Immature natural killer cell (primary cell): ENCODE results near the gene CUBN. TPM values are rescaled to one million over a fixed set of nuclear protein-coding genes. Genes with fewer than 3 reads are reported as not detected.
A peak's percentile ranks its signal among the peaks of the same experiment; 100 is the strongest.

Experiments
- DNase-seq, 3 donors: peaks; one replicate each; pipeline ENCODE4 v3.0.0; 2022; ENCODE audit warnings: mixed read lengths in 1 of 3
- H3K27ac Mint-ChIP-seq, 6 donors: one replicate each; pipeline ENCODE4 v1.8.0; 2020; ENCODE audit warnings: mixed read lengths in 6 of 6, mild to moderate bottlenecking in 5 of 6, inconsistent platforms in 4 of 6, moderate library complexity in 3 of 6
- H3K27me3 Mint-ChIP-seq, 3 donors: one replicate each; pipeline ENCODE4 v1.8.0; 2020 to 2021; ENCODE audit warnings: low read depth in 3 of 3, mild to moderate bottlenecking in 3 of 3, mixed read lengths in 3 of 3, moderate library complexity in 3 of 3, inconsistent platforms in 1 of 3
- H3K36me3 Mint-ChIP-seq, 3 donors: one replicate each; pipeline ENCODE4 v1.8.0; 2020; ENCODE audit warnings: mixed read lengths in 3 of 3, inconsistent platforms in 2 of 3, mild to moderate bottlenecking in 2 of 3
- H3K4me1 Mint-ChIP-seq, 2 donors: one replicate each; pipeline ENCODE4 v1.8.0; 2020; ENCODE audit warnings: inconsistent platforms in 2 of 2, mild to moderate bottlenecking in 2 of 2, mixed read lengths in 2 of 2, moderate library complexity in 1 of 2
- H3K4me3 Mint-ChIP-seq, 5 donors: one replicate each; pipeline ENCODE4 v1.8.0; 2020; ENCODE audit warnings: mild to moderate bottlenecking in 5 of 5, mixed read lengths in 5 of 5, inconsistent platforms in 3 of 5, moderate library complexity in 3 of 5
- H3K9me3 Mint-ChIP-seq, 6 donors: one replicate each; pipeline ENCODE4 v1.8.0; 2020; ENCODE audit warnings: mild to moderate bottlenecking in 6 of 6, mixed read lengths in 6 of 6, inconsistent platforms in 4 of 6, moderate library complexity in 3 of 6
- polyA plus RNA-seq, 3 donors: library from polyadenylated mRNA; unstranded; fragments of 300-500 nt; fragmentation: Illumina TruSeq; gene quantifications; one replicate each; pipeline ENCODE4 v1.2.3, GENCODE V29; 2021

Gene CUBN
- polyA plus RNA-seq, 3 donors from 2014 or later: 0.16 to 1.2 TPM; not detected in 1

DNA sequence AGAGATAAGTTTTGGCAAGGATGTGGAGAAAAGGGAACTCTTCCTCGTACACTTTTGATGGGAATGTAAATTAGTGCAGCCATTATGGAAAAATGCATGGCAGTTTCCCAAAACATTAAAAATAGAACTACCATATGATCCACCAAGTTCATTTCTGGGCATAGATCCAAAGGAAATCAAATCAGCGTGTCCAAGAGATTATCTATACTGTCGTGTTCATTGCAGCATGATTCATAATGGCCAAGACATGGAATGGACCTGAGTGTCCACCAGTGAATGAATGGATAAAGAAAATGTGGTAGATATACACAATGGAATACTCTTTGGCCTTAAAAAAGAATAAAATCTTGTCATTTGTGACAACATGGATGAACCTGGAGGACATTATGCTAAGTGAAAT is 242.0 kb downstream of the CUBN start:
- DNase-seq: no peak
- peaks cover 0 to 6% (median 0%) of the 10 kb centered on the region in 3 donors for H3K36me3 Mint-ChIP-seq
- no peak overlapping the region for H3K27ac Mint-ChIP-seq
- peaks cover 1 to 7% (median 4%) of the 10 kb centered on the region in 3 donors for H3K27me3 Mint-ChIP-seq
- no peaks in the 10 kb centered on the region for H3K9me3 Mint-ChIP-seq
- peaks cover 4 to 11% of the 10 kb centered on the region in 2 donors for H3K4me1 Mint-ChIP-seq
- no peak overlapping the region for H3K4me3 Mint-ChIP-seq

DNA sequence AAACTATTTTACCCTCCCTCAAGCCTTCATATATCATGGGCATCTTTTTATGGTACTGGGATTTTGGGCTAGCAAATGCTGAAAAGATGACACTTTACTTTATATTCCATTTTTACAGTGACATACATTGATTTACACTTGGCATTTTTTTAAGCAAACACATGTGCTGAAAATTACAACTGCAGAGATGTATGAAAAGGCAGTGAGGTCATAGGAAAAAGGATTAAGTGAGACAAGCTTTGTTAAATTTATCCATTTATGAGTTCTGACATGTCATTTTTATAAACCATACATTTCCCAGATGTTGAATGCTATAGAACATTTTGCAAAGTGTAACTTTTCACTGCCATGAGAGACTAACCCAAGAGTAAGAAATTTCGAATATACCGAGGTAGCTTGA is 243.6 kb downstream of the CUBN start:
- H3K4me3 Mint-ChIP-seq: no peak overlapping the region

DNA sequence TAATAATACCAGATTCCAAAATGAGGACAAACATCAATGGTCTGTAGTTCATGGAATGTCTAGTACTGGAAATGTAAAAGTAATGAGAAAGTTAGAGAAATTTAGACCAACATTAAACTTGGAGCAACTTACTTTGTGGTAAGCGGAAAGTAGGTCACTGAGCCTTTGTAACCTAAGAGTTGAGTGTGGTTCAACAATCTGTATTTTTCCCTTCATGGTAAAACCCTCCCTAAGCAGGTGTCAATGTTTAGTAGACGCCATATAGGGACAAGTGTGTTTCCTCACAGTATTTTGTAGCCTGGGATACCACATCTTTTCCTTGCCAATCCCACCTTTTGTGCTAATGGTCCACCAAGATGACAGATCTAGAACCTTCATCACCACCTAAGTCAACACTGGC is 245.1 kb downstream of the CUBN start:
- Mint-ChIP-seq H3K36me3 (peaks cover 0 to 6% (median 0%) of the 10 kb centered on the region in 3 donors), H3K27me3 (peaks cover 0 to 8% (median 1%) of the 10 kb centered on the region in 3 donors), H3K27ac (no peak overlapping the region), H3K9me3 (no peaks in the 10 kb centered on the region), H3K4me3 (no peak overlapping the region), H3K4me1 (no peaks in the 10 kb centered on the region)
- no peak for DNase-seq

More for the DNA sequence above, 243.6 kb downstream of the CUBN start:
- H3K4me1 Mint-ChIP-seq: peaks cover 0 to 3% of the 10 kb centered on the region in 2 donors
- peaks cover 1 to 8% (median 4%) of the 10 kb centered on the region in 3 donors for H3K27me3 Mint-ChIP-seq
- H3K36me3 Mint-ChIP-seq: peaks cover 0 to 6% (median 0%) of the 10 kb centered on the region in 3 donors
- H3K9me3 Mint-ChIP-seq: no peaks in the 10 kb centered on the region
- DNase-seq: no peak
- no peak overlapping the region for H3K27ac Mint-ChIP-seq

DNA sequence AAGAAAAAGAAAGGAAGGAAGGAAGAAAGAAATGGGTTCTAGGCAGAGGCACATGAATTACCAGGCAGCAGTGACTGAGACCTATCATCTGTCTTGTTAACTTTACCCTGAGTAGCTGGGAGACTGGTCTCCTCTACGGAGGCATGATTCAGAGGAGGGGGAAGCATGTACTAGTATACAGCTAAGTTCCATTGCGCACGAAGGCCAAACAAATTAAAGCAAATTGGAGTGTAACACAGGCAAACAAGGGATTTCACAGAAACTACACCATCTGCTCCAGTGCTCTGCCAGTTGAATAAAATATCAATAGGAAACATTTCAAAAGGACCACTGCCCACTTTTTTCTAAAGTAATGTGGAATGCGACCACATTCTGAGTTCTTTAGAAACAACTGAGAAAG is 246.5 kb downstream of the CUBN start:
- DNase-seq: no peak
- H3K4me3 Mint-ChIP-seq: no peak overlapping the region
- no peaks in the 10 kb centered on the region for H3K9me3 Mint-ChIP-seq
- H3K27me3 Mint-ChIP-seq: peaks cover 0 to 3% (median 1%) of the 10 kb centered on the region in 3 donors
- no peaks in the 10 kb centered on the region for H3K4me1 Mint-ChIP-seq
- no peak overlapping the region for H3K27ac Mint-ChIP-seq
- H3K36me3 Mint-ChIP-seq: peaks cover 0 to 6% (median 0%) of the 10 kb centered on the region in 3 donors

DNA sequence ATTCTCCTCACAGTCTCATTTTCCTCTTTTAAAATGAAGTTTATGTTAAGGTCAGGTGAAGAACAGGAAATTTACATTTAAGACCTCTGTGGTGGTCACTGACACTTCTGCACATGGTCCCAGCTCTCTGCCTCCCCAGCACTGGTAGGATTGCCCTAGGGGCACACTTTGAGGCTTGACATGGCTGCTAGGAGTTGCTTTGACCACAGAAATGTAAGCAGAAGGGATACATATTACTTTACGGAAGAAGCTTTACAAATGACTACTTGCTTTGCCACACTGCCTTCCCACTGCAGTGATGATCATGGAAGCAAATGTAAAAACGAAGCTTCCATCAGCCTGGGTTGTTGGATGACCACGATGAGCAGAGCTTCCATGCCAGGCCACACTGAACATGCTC is 259.3 kb downstream of the CUBN start:
- no peak overlapping the region for H3K27ac Mint-ChIP-seq
- peaks cover 0 to 3% of the 10 kb centered on the region in 2 donors for H3K4me1 Mint-ChIP-seq
- H3K4me3 Mint-ChIP-seq: no peak overlapping the region
- peaks cover 0 to 2% (median 1%) of the 10 kb centered on the region in 3 donors for H3K27me3 Mint-ChIP-seq
- H3K36me3 Mint-ChIP-seq: peaks cover 10 to 15% (median 11%) of the 10 kb centered on the region in 3 donors
- DNase-seq: no peak
- H3K9me3 Mint-ChIP-seq: no peaks in the 10 kb centered on the region

DNA sequence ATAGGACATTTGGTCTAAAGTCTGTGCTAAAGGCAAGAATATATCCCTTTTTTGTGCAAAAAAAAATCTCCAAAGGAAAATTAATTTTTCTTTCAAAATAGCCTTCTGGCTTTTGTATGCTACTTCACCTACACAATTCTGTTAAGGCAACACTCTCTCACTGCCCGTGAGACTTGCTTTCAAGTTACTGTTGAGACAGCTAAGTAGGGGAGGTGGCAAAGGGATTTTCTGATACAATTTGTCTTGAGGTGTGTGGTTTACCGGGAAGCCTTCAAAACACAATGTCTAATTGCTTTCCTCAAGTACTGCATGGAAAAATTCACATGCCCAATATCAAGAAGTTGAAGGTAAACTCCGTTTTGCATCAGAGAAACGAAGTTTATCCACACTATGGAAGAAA is 261.6 kb downstream of the CUBN start:
- H3K27ac Mint-ChIP-seq: no peak overlapping the region
- H3K4me3 Mint-ChIP-seq: no peak overlapping the region
- peaks cover 0 to 3% of the 10 kb centered on the region in 2 donors for H3K4me1 Mint-ChIP-seq
- no peak for DNase-seq
- H3K27me3 Mint-ChIP-seq: peaks cover 0 to 2% (median 1%) of the 10 kb centered on the region in 3 donors
- H3K36me3 Mint-ChIP-seq: peaks cover 5 to 7% (median 6%) of the 10 kb centered on the region in 3 donors
- H3K9me3 Mint-ChIP-seq: no peaks in the 10 kb centered on the region

DNA sequence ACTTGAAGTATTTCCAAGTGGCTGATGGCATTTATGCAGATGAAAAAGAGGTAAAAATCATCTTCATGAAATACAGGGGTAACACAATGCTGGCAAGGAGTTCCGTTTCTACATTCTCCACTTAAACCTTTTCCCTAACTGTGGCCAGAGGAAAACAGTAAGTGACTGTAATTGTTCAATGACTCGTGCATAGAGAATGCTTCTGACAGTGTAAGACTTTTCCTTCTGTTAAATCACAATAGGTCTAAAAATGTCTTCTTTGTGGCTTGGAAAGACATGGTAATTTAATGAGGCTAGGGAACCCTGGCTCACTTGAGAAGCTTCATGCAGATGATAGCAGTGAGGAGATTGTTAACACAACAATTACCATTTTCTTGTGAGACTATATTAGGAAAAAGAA is 262.1 kb downstream of the CUBN start:
- H3K27ac Mint-ChIP-seq: no peak overlapping the region
- H3K4me3 Mint-ChIP-seq: no peak overlapping the region
- H3K4me1 Mint-ChIP-seq: peaks cover 0 to 3% of the 10 kb centered on the region in 2 donors
- peaks cover 2 to 6% (median 5%) of the 10 kb centered on the region in 3 donors for H3K36me3 Mint-ChIP-seq
- no peaks in the 10 kb centered on the region for H3K9me3 Mint-ChIP-seq
- DNase-seq: no peak
- H3K27me3 Mint-ChIP-seq: peaks cover 0 to 2% (median 1%) of the 10 kb centered on the region in 3 donors

DNA sequence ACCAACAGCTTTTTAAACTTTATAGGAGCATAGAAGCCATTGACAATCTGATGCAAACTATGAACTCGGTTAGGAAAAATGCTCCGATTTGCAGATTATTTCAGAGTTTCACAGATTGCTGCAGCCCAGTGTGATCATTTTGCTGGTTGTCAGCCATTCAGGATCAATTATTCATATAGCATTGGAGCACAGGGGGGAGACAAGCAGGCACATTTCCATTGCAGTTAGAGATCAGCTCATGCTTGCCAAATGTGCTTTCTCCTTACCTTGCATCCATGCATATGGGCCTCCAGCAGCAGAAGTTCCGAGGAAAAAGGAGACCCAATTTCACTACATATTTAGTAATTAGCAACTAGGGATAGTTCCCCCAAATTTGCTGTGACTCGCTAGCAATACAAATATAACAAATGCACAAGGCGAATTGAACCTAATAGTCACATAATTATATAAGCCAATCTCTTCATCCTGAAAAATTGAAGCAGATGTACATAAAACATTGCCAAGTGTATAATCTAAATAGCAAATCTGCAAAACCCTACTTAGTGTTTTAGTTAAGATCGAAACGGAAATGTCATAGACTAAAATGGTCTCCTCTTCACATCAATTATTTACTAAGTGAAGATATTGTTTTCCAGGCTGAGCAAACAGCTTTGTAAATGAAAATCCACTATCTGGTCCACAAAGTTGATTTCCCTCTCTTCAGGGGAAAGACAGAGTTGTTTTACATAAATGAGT is 262.9 kb downstream of the CUBN start:
- peaks cover 0 to 6% (median 5%) of the 10 kb centered on the region in 3 donors for H3K36me3 Mint-ChIP-seq
- DNase-seq: no peak
- H3K27me3 Mint-ChIP-seq: peaks cover 0 to 4% (median 0%) of the 10 kb centered on the region in 3 donors
- H3K4me1 Mint-ChIP-seq: peaks cover 0 to 3% of the 10 kb centered on the region in 2 donors
- H3K27ac Mint-ChIP-seq: no peak overlapping the region
- no peak overlapping the region for H3K4me3 Mint-ChIP-seq
- no peaks in the 10 kb centered on the region for H3K9me3 Mint-ChIP-seq

DNA sequence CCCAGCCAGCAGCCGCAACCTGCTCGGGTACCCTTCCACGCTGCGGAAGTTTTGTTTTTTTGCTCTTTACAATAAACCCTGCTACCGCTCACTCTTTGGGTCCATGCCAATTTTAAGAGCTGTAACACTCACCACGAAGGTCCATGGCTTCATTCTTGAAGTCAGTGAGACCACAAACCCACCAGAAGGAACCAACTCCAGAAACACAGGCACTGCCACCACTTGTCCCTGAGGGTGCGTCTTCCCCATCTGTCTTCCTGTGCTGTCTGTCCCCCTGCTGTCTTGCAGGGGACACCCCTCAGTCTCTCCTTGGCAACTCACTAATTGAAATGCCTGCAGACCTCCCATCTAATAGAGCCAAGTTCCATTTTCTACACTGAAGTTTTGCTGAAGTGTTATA is 263.8 kb downstream of the CUBN start:
- Mint-ChIP-seq H3K4me3 (no peak overlapping the region), H3K4me1 (peaks cover 0 to 3% of the 10 kb centered on the region in 2 donors), H3K36me3 (peaks cover 0 to 6% (median 5%) of the 10 kb centered on the region in 3 donors), H3K27ac (peak overlapping the region in 1 of 6 donors; percentile 17), H3K9me3 (no peaks in the 10 kb centered on the region), H3K27me3 (peaks cover 0 to 4% (median 0%) of the 10 kb centered on the region in 3 donors)
- DNase-seq: no peak

DNA sequence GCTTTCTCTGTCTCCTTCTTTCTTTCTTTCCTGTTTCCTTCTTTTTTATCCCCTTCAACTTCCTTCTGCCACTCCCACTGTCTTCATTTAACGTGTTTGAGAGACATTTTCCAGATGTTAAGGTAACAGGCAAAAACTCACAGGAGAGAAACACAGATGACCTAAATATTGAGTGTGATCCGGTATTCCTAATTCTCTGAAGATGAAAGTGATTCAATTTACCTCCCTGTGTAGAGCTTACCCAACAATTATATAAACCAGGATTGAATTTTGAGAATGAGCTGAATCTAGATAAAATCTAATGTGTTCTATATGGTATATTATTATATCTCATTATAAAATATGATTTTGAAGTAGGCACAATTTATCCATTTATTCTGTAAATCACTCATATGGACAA is 265.8 kb downstream of the CUBN start:
- Mint-ChIP-seq H3K27me3 (peaks cover 0 to 8% (median 0%) of the 10 kb centered on the region in 3 donors), H3K27ac (peak overlapping the region in 1 of 6 donors; percentile 47), H3K36me3 (peaks cover 0 to 6% (median 5%) of the 10 kb centered on the region in 3 donors)

DNA sequence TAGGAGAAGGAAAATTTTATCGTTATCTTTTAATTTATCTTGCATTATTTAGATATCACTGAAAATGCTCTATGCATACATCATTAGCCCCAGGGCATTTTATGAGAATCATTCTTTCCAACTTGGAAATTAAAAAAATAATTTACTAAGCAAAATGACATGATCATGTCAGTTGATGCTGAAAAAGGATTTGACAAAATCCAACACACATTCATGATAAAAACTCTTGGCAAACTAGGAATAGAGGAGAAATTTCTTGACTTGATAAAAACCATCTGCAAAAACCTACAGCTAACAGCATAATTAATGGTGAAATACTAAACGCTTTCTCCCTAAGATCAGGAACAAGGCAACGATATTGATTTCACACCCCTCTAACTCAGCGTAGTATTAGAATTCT is 272.2 kb downstream of the CUBN start:
- Mint-ChIP-seq H3K27ac (no peak overlapping the region), H3K4me1 (no peaks in the 10 kb centered on the region), H3K27me3 (peaks cover 0 to 6% (median 0%) of the 10 kb centered on the region in 3 donors), H3K4me3 (no peak overlapping the region), H3K36me3 (no peaks in the 10 kb centered on the region), H3K9me3 (no peaks in the 10 kb centered on the region)
- DNase-seq: no peak

More for the DNA sequence above, 265.8 kb downstream of the CUBN start:
- Mint-ChIP-seq H3K4me1 (peaks cover 0 to 3% of the 10 kb centered on the region in 2 donors), H3K9me3 (no peaks in the 10 kb centered on the region), H3K4me3 (no peak overlapping the region)
- no peak for DNase-seq

DNA sequence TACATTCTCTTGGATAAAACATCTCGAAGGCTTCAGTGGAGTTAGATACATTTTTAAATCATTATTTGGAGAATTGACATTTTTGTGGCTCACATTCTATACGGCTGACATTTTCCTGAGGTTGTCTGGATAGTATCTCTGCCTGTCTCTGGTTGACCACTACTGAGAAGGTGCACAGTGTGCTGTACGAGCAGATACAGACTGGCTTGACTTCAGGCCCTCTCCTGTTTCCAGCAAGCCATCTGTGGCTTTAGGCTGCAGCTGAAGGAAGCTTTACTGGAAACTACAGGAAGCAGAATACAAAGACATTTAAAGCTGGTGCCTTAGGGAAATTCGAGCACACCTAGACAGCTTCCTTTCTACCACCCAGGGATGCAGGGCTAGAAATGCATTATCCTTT is 273.0 kb downstream of the CUBN start:
- DNase-seq: no peak
- Mint-ChIP-seq H3K4me1 (no peaks in the 10 kb centered on the region), H3K27me3 (peaks cover 0 to 4% (median 0%) of the 10 kb centered on the region in 3 donors), H3K9me3 (no peaks in the 10 kb centered on the region), H3K27ac (no peak overlapping the region), H3K36me3 (no peaks in the 10 kb centered on the region), H3K4me3 (no peak overlapping the region)

DNA sequence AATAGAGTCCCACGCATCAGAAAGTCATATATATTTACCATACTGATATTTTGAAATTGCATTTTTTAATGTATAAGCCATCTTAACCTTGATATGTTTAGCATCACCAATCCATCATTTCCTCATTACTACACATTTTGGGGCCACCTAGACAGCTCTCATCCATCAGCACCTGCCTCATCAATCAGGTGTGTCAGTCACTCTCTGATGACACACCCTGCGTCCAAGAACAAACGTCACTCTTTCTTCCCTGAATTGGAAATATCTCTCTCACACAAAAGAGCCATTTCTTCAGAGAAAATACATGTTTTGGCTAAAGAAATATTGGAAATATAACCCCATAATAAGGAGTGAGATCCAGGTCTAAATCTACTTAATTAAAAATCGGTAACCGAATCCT is 273.5 kb downstream of the CUBN start:
- Mint-ChIP-seq H3K27ac (no peak overlapping the region), H3K4me3 (no peak overlapping the region), H3K36me3 (no peaks in the 10 kb centered on the region), H3K9me3 (no peaks in the 10 kb centered on the region), H3K27me3 (peaks cover 0 to 4% (median 0%) of the 10 kb centered on the region in 3 donors), H3K4me1 (no peaks in the 10 kb centered on the region)
- no peak for DNase-seq

DNA sequence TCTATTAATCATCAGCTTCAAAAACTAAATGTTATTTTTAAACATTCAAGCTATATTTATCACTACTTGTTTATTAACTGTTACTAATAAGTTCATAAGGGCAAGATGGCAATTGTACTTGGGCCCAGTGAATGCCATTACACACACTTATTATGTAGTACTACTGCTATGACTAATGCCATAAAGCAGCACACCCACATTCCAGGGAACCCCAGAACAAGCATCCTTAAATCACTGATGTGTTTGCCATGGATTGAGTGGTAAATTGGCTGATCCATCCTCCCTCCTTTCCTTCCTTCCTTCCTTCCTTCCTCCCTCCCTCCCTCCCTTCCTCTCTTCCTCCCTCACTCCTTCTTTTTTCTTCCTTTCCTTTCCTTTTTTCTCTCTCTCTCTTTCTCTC is 275.0 kb downstream of the CUBN start:
- no peak overlapping the region for H3K4me3 Mint-ChIP-seq
- no peak for DNase-seq
- peaks cover 0 to 4% (median 0%) of the 10 kb centered on the region in 3 donors for H3K27me3 Mint-ChIP-seq
- no peaks in the 10 kb centered on the region for H3K9me3 Mint-ChIP-seq
- no peaks in the 10 kb centered on the region for H3K36me3 Mint-ChIP-seq
- no peak overlapping the region for H3K27ac Mint-ChIP-seq
- H3K4me1 Mint-ChIP-seq: no peaks in the 10 kb centered on the region
